Activated CD8-positive, alpha-beta memory T cell treated with anti-CD3 and anti-CD28 coated beads for 1 hour (primary cell): ENCODE measurements around the gene DLEC1.

ENCODE experiments used
- DNase-seq, 2 donors: peaks; one replicate each; pipeline ENCODE4 v3.0.0-alpha.2; 2020; ENCODE audit warnings: low read depth in 1 of 2; ENCODE audit errors: extremely low read depth in 1 of 2

The DLEC1 gene

GRCh38 chr3:38171622-38172021, 132.6 kb downstream of the DLEC1 start:
- DNase-seq = no peak
